GM12874 (cell line): Measurements from ENCODE around the gene TMEM169.

Experiments used
- CTCF ChIP-seq: IDR thresholded peaks from 2 replicates; pipeline ENCODE4 v1.5.1; 2011; ENCODE audit warnings: low read depth, mild to moderate bottlenecking, control low read depth, low read length, moderate library complexity; ENCODE audit not compliant: insufficient read depth

Gene TMEM169

DNA sequence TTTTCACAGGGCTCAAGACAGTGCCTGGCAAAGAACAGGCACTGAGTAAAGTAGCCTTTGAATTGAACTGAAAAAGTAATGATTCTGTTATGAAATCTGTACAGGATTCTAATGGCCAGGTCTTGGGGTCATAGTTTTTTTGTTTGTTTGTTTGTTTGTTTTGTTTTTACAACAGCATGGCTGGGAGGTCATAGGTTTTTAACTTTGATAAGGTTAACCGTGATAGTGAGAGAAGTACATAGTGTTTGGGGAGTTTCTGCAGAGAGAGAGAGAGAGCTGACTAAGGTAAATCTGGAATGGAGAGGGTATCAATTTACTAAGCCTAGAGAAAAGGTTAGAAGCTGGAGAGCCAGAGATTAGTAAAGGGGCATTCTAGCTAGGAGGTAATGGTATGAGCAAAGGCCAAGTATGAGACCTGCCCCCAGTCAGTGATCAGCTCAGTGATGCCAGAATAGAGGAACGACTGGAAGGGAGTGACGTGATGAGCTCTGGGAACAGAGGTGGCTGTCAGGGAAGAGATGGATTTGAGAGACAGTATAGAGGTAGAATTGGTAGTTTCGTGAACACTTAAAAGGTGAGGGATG lies 53.3 kb downstream of the TMEM169 start:
- TF ChIP-seq CTCF = no peak

DNA sequence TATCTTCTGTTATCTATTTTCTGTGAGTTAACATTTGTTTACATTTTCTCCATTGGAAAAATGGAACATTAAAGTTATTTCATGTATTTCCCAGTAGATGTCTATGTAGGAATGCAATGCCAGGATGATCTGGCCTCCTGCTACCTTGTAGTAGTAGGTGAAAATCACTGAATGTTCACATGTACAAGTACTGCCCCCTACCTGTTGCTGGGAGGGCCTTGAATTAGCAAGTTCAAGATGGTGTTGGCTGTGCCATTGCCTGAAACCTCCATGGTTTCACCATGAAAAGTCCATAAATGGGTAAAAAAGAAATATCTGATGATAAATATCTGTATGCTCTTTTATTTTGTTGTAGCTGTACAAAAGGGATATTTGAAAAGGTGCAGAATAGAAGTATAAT lies 58.2 kb downstream of the TMEM169 start:
- peak; percentile 46; the same call in 1 of the 2 replicates for TF ChIP-seq CTCF

GRCh38 chr2:216142540-216142939 lies 60.8 kb downstream of the TMEM169 start:
- TF ChIP-seq CTCF = no peak

DNA sequence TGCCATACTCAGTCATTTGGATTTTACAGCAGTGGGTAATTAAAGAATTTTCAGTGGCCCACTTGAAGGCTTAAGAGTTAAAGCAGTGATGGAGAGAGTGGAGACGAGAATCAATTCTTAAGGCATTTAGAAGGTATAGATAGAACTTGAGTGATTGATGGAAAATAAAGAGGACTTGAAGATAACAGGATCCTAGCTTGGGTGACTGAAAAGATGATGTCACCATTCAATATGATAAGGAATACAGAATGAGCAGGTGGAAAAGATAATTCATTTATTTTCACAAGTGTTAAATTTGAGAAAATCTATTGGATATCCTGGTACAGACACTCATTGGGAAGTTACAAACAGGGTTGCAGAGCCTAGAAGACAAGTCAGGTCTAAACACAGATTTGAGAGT lies 62.7 kb downstream of the TMEM169 start:
- TF ChIP-seq CTCF = no peak

DNA sequence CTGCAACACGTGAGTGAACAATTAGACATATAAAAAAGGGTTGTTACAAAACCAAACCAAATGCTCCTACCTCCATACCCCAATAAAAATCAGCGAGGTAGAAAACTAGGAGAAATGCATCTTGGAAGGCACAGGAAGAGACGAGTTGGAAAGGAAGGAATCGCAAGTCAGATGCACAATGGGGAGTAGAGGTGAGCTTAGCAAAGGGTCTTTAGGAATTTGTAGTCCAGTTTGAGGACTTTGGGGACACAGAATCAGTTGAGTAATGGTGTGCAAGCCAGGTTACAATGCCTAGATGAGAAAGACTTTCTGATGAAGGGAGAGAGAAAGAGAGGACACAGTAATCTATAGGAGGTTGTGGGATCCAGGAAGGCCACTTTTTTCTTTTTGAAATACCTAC lies 63.1 kb downstream of the TMEM169 start:
- TF ChIP-seq CTCF = no peak

DNA sequence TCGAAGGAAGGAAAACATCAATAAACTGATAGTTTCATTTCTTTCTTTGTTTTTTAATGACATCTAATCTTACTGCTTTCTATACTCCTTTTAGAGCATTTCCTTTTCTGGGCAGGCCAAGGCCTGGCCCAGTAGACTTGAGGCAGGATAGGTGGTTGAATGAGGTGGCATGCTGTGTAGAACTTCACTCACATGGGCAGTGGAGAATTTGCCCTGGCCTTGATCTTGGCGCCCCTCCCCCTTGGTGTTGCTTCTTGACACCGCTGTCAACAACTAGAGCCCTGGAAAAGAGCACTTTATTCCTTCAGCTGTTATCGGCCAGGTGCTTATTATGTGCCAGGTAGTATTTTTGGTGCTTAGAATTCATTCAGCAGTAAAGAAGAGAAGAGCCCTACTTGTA lies 64.9 kb downstream of the TMEM169 start:
- no peak for TF ChIP-seq CTCF

DNA sequence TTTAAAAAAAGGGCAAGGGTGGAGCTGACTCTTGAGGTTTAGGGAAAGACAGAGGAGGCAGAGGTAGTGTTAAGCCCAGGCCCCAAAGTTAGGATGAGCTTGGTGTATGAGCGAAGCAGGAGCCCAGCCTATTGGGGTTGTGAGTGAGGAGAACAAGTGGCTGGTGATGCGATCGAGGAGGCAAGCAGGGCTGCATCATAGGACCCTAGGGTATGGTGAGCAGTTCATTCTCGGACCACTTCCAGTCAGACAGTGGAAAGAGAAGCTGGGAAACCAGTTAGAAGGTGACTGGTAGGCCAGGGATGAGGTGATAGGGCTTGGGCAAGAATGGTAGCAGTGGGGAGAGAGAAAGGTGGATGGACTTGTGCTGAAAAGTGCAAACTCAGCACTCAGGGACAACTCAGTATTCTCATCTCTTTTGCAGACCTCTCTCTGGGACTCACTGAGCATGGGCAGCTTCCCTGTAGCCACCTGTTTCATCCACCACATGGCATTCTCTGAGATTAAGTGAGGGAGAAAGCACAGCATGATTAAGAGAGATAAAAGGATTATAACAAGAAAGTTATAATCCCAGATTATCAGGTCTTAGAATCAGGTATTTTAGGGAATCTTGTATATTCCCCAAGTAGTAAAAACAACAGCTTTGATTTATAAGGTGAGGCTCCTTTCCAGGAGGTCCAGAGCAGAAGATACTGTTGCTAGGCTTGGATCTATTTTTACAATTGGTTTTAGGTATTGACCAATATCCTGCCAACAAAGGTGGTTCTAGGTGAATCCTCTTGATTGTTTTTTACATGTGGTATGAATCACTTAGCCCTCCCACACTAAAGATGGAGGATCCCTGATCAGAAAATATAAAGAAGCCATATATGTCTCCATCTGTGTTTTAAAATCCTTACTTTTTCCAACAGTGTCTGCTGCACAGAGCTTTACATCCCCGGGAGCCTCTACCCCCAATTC lies 65.7 kb downstream of the TMEM169 start:
- no peak for TF ChIP-seq CTCF
